ENCODE measurements around the gene DBH.
"Not testable (repeated sequence)": the region's sequence is repeated elsewhere in the genome, so short reads cannot be mapped to it uniquely, and the experiment has no call there.

The DBH gene

DNA sequence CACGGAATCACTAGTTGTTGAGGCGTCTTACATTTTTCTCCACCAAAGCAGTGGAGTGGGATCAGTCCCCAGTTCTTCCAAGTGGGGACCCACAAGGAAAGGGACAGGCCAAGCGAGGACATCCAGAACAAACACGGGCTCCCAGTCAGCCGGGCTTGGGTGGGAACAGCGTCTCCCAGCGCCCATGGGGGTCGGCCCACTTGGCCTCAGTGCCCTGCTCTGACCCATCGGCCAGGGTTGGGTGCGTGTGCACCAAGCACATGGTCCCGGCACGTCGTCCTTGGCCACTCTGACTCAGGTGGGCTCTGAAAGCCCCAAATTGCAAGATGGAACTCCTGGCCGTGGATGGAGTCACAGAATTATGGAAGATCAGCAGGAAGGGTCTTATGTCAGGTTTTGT, 37.9 kb downstream of the DBH start:
- DNase-seq (ENCODE audit: low read depth), result no peak
- TF ChIP-seq, protein P1, sequence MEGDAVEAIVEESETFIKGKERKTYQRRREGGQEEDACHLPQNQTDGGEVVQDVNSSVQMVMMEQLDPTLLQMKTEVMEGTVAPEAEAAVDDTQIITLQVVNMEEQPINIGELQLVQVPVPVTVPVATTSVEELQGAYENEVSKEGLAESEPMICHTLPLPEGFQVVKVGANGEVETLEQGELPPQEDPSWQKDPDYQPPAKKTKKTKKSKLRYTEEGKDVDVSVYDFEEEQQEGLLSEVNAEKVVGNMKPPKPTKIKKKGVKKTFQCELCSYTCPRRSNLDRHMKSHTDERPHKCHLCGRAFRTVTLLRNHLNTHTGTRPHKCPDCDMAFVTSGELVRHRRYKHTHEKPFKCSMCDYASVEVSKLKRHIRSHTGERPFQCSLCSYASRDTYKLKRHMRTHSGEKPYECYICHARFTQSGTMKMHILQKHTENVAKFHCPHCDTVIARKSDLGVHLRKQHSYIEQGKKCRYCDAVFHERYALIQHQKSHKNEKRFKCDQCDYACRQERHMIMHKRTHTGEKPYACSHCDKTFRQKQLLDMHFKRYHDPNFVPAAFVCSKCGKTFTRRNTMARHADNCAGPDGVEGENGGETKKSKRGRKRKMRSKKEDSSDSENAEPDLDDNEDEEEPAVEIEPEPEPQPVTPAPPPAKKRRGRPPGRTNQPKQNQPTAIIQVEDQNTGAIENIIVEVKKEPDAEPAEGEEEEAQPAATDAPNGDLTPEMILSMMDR (IDR thresholded peaks at IDR 0.05; ENCODE audit: insufficient read depth, low read depth, low read length, missing control alignments), result no peak
- no peak overlapping the region for H3K4me3 ChIP-seq (ENCODE audit: low read depth, low read length)

DNA sequence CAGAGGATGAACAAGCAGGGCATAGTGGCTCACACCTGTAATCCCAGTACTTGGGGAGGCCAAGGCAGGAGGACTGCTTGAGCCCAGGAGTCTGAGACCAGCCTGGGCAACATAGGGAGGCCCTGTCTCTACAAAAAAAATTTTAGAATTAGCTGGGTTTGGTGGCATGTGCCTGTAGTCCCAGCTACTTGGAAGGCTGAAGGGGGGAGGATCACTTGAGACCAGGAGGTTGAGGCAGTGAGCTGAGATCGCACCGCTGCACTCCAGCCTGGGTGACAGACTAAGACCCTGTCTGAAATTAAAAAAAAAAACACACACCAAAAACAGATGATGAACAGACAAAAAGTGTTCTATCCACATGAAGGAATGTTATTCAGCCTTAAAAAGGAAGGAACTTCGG, 39.6 kb downstream of the DBH start:
- not testable (repeated sequence) for H3K4me3 ChIP-seq (ENCODE audit: low read depth, low read length); DNase-seq (ENCODE audit: low read depth)

DNA sequence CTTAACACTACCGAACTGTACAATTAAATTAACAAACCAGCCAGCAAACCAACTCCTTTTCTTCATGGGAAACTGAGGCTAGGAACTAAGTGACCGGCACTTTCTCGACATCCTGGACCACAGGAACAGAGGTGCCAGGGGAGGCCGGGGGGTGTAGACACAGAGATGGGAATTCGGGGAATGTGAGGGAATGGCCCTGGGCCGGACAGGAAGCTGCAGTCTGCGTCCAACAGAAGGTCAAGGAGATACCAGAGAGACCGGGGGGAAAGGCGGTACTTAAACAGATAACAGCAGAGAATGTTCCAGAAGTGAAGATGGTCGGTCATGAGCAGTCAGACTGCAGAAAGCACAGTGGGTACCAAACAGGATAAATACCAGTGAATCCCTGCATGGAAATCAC, 40.3 kb downstream of the DBH start:
- TF ChIP-seq, protein P1 (IDR thresholded peaks at IDR 0.05; ENCODE audit: insufficient read depth, low read depth, low read length, missing control alignments), result no peak

DNA sequence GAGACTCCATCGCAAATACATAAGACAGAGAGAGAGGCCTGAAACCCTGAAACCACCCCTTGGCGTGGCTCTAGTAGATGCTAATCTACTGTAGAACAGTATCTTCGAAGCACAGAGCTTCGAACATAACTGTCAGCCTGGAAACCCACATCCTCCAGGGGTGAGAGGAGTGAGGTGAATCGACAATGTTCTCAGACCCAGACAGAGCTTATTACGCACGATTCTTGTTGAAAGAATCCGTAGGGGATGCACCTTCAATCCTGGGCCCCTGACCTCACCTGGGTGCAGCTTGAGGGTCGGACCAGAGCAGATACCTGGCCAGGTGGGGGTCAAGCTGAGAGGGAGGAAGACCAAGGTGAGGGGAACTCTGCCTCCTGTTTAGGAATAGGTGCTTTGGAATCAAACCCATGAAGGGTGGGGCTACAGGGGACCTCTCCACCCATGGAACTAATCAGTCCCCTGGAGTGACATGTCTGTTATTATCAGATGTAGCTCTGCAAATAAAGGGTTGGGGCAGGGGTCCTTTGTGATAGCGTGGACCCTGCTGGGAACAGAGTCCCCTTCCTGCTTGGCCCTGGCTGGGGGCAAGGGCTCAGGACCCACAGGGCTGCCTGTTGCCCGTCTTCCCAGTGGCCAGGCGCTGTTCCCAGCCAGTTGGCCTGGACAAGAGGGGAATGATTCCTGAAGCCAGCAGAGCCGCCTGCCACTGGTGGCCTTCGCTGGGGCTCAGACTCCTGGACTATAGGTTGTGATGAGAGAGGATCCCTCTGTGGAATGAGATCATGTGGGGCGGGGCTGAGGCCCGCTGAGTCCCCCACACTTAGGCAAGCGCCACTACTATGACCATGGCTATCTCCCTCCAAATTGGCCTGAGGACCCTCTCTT, 41.2 kb downstream of the DBH start:
- TF ChIP-seq, protein P1 (IDR thresholded peaks at IDR 0.05; ENCODE audit: insufficient read depth, low read depth, low read length, missing control alignments), result no peak
- DNase-seq (ENCODE audit: low read depth), result no peak
- H3K4me3 ChIP-seq (ENCODE audit: low read depth, low read length), result no peak overlapping the region

More for the DNA sequence above, 40.3 kb downstream of the DBH start:
- H3K4me3 ChIP-seq (ENCODE audit: low read depth, low read length), result no peak overlapping the region
- no peak for DNase-seq (ENCODE audit: low read depth)

DNA sequence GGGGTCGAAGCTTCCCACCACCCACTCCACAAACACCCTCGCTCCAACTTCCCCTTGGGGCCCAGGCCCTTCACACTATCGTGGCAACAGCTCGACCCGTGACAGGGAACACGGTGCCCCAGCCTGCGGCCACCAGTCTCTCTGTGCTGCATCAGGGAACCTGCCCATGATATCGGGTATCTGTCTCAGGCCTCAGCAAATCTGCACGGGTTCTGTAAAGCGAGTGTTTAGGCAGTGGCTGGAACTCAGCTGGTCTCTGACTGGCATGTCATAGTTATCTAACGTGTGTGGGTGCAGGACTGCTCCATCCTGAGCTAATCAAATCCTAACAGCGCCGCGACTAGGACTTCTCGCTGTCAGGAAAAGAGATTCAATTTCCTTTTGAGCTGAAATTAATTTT, 42.9 kb downstream of the DBH start:
- no peak for DNase-seq (ENCODE audit: low read depth)
- H3K4me3 ChIP-seq (ENCODE audit: low read depth, low read length), result no peak overlapping the region
- TF ChIP-seq, protein P1 (IDR thresholded peaks at IDR 0.05; ENCODE audit: insufficient read depth, low read depth, low read length, missing control alignments), result no peak

DNA sequence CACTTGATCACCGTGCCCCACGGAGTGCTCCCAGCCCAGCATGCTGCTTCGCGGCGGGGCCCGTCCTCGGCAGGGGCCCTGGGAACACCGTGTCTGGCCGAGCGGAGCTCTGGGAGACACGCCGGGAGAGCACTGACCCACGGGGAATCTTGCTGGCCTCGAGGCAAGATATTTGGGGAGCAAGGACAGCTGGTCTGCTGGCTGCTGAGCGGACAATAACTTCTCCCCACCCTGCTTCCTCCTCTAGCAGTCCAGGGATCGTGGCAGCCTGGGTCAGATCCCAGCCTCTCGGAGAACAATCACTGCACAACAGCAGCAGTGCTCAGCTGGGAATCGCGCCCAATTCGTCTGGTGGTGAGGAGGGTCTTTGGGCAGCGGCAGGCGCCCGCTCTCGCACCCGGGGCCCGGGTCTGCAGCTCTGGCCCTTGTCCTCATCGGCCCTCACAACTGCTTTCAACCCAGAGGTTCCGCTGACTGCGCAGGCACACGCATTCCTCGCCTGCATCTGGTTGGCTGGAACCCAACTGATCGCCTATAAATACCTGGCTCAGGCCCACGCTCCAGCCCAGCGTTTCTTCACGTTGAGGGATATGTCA, 43.4 kb downstream of the DBH start:
- no peak overlapping the region for H3K4me3 ChIP-seq (ENCODE audit: low read depth, low read length)
- no peak for DNase-seq (ENCODE audit: low read depth)
- TF ChIP-seq, protein P1 (IDR thresholded peaks at IDR 0.05; ENCODE audit: insufficient read depth, low read depth, low read length, missing control alignments), result no peak

DNA sequence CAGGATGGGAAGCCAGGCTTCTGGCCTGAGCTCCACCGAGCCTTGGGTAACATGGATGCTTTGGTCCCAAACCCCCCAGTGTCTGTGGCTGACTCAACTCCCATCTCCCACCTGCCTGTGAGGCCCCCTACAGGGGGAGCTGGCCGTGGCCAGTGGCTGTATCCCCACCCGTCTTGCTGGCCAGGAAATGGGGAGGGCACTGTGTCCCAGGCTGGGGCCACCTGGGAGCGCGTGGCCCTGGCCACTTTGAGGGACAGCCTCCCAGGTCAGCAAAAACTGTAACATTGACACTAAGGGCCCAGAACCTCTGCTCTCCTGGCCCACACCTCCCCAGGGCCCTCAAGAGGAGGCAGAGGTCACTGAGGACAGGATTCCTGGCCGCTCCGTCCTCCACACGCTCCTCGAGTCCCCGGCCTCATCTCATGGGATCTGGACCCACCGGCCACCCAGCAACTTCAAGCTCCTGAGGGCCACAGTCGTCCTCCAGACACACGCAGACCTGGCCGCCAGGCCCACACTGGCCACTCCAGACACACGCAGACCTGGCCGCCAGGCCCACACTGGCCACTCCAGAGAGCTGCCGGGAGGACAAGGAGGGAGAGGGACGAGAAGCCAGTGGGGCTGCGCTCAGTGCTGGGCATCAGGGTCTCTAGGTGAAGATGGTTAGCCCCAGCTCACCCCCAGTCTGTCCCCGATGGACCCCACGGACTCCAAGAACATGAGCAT, 44.2 kb downstream of the DBH start:
- TF ChIP-seq, protein P1 (IDR thresholded peaks at IDR 0.05; ENCODE audit: insufficient read depth, low read depth, low read length, missing control alignments), result no peak
- DNase-seq (ENCODE audit: low read depth), result no peak
- H3K4me3 ChIP-seq (ENCODE audit: low read depth, low read length), result no peak overlapping the region

Measured in GM12865 (cell line).